ENCODE data around the gene ACTR2. TPM values are rescaled to one million over a fixed set of nuclear protein-coding genes. Genes with fewer than 3 reads are reported as not detected.
"Not testable (repeated sequence)": the region's sequence is repeated elsewhere in the genome, so short reads cannot be mapped to it uniquely, and the experiment has no call there.

Gene ACTR2
- total RNA-seq, 2 donors from 2014 or later = 75.9 to 131 TPM

- Histone ChIP-seq H3K27me3 (replicated peaks; ENCODE audit: insufficient read depth) (no peaks in the 10 kb centered on the region), H3K4me3 (peak overlapping the region; percentile 100), H3K36me3 (no peaks in the 10 kb centered on the region), H3K27ac (peak overlapping the region; percentile 94 to 100), H3K4me1 (ENCODE audit: control insufficient read depth in 1 of 2, low read depth in 2 of 2) (peaks cover 51 to 54% of the 10 kb centered on the region in 2 donors), H3K9me3 (no peaks in the 10 kb centered on the region)
- TF ChIP-seq CTCF (IDR thresholded peaks at IDR 0.05) = no peak
- DNase-seq (ENCODE audit: low spot score) (no peak), ATAC-seq (ENCODE audit: insufficient number of reproducible peaks, low FRiP score, low read depth) (no peak)
Observed at GRCh38 chr2:65228263-65228750, 676 bp downstream of the ACTR2 start.

GRCh38 chr2:65231121-65231520 lies 3.5 kb downstream of the ACTR2 start:
- no peak for TF ChIP-seq CTCF (IDR thresholded peaks at IDR 0.05)
- ATAC-seq (ENCODE audit: insufficient number of reproducible peaks, low FRiP score, low read depth) = no peak
- peaks cover 3% of the 10 kb centered on the region for H3K36me3 ChIP-seq
- peaks cover 67 to 77% of the 10 kb centered on the region in 2 donors for H3K4me1 ChIP-seq (ENCODE audit: control insufficient read depth in 1 of 2, low read depth in 2 of 2)
- no peaks in the 10 kb centered on the region for H3K27me3 ChIP-seq (replicated peaks; ENCODE audit: insufficient read depth)
- DNase-seq (ENCODE audit: low spot score) = no peak
- no peaks in the 10 kb centered on the region for H3K9me3 ChIP-seq
- peak overlapping the region; percentile 18 to 86 for H3K27ac ChIP-seq
- peak overlapping the region; percentile 35 for H3K4me3 ChIP-seq

- Histone ChIP-seq H3K4me1 (ENCODE audit: control insufficient read depth in 1 of 2, low read depth in 2 of 2) (peaks cover 61 to 76% of the 10 kb centered on the region in 2 donors), H3K9me3 (no peaks in the 10 kb centered on the region), H3K27ac (peak overlapping the region; percentile 18 to 86), H3K27me3 (replicated peaks; ENCODE audit: insufficient read depth) (no peaks in the 10 kb centered on the region), H3K36me3 (peaks cover 3% of the 10 kb centered on the region), H3K4me3 (peak overlapping the region; percentile 25)
- ATAC-seq (ENCODE audit: insufficient number of reproducible peaks, low FRiP score, low read depth) (no peak), DNase-seq (ENCODE audit: low spot score) (no peak)
- TF ChIP-seq CTCF (IDR thresholded peaks at IDR 0.05) = no peak
Observed at GRCh38 chr2:65231892-65232477, 4.4 kb downstream of the ACTR2 start.

GRCh38 chr2:65232636-65233035 lies 5.0 kb downstream of the ACTR2 start:
- no peak for TF ChIP-seq CTCF (IDR thresholded peaks at IDR 0.05)
- Histone ChIP-seq H3K36me3 (peaks cover 3% of the 10 kb centered on the region), H3K4me3 (peak overlapping the region; percentile 25), H3K9me3 (no peaks in the 10 kb centered on the region), H3K27ac (peak overlapping the region; percentile 58 to 86), H3K4me1 (ENCODE audit: control insufficient read depth in 1 of 2, low read depth in 2 of 2) (peaks cover 61 to 76% of the 10 kb centered on the region in 2 donors), H3K27me3 (replicated peaks; ENCODE audit: insufficient read depth) (no peaks in the 10 kb centered on the region)
- DNase-seq (ENCODE audit: low spot score) (no peak), ATAC-seq (ENCODE audit: insufficient number of reproducible peaks, low FRiP score, low read depth) (no peak)

- H3K27me3 ChIP-seq (replicated peaks; ENCODE audit: insufficient read depth) = no peaks in the 10 kb centered on the region
- peaks cover 8% of the 10 kb centered on the region for H3K36me3 ChIP-seq
- no peak for DNase-seq (ENCODE audit: low spot score)
- no peaks in the 10 kb centered on the region for H3K9me3 ChIP-seq
- H3K4me1 ChIP-seq (ENCODE audit: control insufficient read depth in 1 of 2, low read depth in 2 of 2) = peaks cover 5 to 11% of the 10 kb centered on the region in 2 donors
- ATAC-seq (ENCODE audit: insufficient number of reproducible peaks, low FRiP score, low read depth) = no peak
- no peak overlapping the region for H3K4me3 ChIP-seq
- TF ChIP-seq CTCF (IDR thresholded peaks at IDR 0.05) = no peak
- no peak overlapping the region for H3K27ac ChIP-seq
Observed at GRCh38 chr2:65240657-65241056, 13.0 kb downstream of the ACTR2 start.

GRCh38 chr2:65244452-65244851 lies 16.8 kb downstream of the ACTR2 start:
- not testable (repeated sequence) for H3K4me1 ChIP-seq (ENCODE audit: control insufficient read depth in 1 of 2, low read depth in 2 of 2); ATAC-seq (ENCODE audit: insufficient number of reproducible peaks, low FRiP score, low read depth); H3K27ac ChIP-seq; H3K4me3 ChIP-seq; H3K27me3 ChIP-seq (replicated peaks; ENCODE audit: insufficient read depth); H3K36me3 ChIP-seq; H3K9me3 ChIP-seq; DNase-seq (ENCODE audit: low spot score)
